Measurements from ENCODE around the gene MED10.

Gene MED10

DNA sequence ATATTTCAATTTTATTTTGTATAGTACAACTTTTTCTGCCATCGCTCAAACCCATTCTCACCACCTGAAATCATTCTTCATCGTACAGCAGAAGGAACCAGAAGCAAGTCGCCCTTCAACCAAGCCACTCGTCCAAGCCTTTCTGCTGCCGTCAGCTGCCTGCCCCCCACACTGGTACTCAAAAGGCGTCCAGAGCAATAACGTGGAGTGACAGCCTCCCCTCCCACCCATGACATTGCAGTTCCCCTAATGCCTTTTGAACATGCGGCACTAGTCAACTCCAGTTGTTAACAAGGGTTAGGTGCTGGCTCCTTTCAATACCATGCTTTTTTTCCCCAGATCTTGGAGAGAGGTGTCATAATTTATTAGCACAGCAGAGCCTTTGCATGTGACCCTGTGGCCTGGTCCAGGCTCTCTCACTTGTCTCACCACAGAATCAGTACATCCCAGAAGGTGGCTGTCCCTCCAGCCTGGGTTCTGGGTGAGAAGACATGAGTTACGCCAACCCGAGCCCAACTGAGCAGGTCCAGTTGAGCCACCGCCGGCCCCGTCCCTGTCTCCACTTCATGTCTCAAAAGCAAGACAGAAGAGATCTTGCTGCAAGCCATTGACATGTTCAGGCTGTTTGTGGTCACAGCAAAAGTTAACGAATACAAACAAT lies 20.4 kb upstream of the MED10 start:
- no peak for DNase-seq

DNA sequence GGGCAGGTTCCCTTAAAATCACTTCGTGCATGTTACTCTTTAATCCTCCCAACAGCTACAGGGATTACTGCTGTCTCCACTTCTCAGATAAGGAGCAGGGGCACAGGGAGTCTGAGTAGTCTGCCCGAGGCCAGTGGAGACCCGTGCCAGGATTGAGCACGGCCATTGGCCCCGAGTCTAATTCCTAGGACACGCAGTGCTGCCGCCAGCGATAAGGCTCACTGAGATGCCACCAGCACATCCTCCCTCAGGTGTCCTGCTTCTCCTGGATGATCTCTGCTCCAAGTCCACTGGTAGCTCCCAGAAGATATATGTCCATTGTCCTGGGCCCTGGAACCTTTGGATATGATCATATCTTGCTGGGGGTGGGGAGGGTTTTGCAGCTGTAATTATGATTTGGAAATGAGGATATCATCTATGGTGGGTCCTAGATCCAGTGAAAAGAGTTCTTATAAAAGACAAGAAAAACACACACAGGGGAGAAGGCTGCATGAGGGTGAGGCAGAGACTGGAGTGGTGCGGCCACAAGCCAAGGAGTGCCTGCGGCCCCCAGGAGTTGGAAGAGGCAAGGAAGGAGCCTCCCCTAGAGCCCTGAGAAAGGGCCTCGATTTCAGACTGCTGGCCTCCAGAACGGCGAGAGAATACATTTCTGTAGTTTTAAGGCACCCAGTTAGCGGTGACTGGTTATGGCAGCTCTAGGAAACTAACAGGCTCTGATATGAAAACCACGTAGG lies 19.4 kb upstream of the MED10 start:
- DNase-seq = no peak

DNA sequence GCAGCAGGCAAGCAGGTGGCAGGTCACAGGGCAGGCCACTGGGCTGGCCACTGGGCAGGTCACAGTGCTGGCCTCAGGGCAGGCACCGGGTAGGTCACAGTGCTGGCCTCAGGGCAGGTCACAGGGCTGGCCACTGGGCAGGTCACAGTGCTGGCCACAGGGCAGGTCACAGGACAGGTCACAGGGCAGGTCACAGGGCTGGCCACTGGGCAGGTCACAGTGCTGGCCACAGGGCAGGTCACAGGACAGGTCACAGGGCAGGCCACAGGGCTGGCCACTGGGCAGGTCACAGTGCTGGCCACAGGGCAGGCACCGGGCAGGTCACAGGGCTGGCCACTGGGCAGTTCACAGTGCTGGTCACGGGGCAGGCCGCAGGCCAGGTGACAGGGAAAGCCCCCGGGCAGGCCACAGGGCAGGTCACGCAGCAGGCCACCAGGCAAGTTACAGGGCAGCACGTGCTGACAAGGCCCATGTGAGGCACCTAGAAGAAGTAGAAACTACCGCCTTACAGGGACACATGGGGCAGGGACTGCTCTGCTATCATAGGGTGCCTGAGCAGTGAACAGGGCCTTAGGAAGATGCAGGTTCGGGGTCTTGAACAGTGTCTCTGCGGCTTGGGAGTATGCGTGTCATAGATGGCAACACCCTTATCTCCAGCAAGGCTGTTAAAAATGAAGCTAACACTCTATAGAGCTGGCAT lies 18.6 kb upstream of the MED10 start:
- DNase-seq = no peak

DNA sequence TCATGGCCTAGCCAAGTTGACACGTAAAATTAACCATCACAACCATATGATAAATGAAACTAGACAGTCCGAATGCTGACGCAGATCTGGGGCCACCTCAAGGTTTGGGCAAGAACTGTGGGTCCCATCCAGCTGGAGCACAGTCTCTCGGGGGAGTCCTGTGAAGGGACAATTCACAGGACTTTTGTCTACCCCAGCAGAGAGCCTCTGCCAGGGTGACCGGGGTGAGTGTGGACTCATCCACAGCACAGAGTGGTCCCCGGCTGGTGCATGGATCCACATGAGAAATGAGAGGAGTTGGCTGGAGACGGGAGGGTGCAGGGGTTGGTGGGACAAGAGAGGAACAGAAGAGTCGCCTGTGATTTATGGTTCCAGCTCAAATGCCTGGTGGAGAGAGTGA lies 17.7 kb upstream of the MED10 start:
- DNase-seq = no peak

DNA sequence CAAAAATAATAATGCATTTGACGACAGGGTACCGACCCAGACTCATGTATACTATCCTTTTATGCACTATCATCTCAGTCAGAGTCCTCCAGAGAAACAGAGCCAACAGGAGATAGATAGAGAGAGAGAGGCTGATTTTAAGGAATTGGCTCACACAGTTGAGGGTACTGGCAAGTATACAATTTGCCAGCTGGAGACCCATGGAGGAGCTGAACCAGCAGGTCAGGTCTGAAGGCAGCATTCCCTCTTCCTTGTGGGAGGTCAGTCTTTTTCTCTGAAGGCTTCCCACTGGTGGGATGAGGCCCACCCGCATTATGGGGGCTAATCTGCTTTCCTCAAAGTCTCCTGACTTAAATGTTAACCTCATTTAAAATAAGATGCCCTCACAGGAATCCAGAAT lies 17.3 kb upstream of the MED10 start:
- DNase-seq = no peak

DNA sequence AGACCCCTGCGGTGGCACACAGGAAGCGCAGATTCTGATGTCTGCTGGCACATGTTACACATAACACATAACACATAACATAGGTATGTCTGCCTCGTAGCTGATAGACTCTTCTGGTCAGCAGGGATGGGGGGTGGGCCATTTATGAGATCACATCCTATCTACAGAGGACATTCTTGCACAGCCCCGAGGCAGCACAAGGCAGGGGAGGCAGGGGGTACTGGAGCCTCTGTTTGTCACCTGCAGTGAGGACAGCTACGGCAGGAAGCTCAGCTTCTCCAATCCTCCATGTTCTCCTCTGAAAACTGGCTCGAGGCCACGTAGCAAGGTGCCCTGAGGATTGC lies 16.7 kb upstream of the MED10 start:
- DNase-seq = no peak

DNA sequence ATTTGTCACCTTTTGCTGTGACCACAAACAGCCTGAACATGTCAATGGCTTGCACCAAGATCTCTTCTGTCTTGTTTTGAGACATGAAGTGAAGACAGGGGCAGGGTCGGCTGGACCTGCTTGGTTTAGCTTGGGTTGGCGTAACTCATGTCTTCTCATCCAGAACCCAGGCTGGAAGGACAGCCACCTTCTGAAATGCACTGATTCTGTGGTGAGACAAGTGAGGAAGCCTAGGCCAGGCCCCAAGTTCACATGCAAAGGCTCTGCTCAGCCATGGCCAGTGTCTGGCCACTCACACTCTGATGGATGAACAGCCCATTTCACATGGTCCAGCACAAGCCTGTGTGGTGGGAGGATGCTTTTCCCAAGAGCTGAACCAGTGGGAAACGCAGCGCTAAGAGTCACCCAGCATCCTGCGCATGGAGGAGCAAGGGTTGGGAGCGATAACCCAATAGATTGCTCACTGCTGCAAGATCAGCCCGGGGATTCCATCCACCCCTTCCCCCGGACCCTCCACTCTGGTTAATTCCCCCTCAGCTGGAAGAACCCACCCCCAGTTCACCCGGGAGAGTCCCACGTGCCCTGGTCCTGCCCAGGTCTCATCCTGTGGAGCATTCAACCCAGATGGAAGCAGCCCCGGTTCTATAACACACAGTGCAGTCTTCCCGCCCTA lies 16.2 kb upstream of the MED10 start:
- no peak for DNase-seq

DNA sequence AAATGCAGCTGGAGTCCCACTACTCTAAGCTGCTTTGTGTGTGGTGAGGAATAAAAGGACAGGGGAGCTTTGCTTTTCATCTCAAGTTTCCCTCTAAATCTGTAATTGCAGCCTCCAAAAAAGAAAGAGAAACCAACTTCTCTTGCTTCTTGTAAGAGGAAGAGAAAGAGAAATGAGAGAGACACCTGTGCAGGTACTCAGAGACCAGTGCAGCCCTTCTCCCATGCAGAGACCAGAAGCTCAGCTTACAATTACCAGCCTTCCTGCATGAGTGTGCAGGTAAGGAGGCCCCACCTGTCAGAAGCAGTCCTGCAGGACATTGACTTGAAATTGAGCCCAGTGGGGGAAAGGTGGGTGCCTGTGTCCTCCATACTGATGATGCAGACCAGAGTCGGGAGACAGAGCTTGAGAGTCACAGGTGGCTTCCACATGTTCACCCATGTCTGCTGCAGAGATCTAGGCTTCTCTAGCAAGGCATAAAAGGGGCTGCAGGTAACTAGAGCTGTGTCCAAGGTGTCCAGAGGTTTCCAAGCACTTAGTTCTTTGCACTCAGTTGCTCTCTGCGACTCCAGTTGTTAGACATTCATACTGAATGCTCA lies 15.3 kb upstream of the MED10 start:
- peak; percentile 2 for DNase-seq

DNA sequence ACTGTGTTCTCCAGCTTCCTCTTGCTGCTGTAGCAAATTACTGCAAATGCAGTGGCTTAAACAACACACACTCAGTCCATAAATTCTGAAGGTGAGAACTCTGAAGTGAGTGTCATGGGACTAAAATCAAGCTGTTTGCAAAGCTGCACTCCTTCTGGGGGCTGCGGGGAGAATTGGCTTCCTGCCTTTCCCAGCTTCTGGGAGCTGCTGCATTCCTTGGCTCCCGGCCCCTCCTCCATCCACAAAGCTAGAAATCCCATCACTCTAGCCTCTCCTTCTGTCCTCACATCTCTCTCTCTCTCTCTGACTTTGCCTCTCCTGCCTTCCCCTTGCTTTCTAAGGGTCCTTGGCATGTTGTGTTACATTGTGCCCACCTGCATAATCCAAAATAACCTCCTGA lies 14.2 kb upstream of the MED10 start:
- no peak for DNase-seq

DNA sequence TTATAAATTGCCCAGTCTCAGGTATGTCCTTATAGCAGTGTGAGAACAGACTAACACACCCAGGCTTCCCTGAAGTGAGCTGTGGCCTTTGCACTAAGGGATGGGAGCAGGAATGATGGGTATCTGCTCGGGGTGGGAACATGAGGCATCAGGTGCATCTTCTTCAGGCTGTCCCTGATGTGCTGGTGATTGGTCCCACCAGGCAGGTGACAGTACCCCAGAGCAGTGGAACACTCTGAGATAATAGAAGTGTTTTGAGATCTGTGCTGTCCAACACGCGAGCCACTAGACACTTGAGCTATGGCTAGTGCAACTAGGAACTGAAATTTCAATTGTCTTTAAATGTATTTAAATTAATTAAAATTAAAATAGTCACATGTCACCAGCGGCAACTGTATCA lies 12.8 kb upstream of the MED10 start:
- DNase-seq = no peak

DNA sequence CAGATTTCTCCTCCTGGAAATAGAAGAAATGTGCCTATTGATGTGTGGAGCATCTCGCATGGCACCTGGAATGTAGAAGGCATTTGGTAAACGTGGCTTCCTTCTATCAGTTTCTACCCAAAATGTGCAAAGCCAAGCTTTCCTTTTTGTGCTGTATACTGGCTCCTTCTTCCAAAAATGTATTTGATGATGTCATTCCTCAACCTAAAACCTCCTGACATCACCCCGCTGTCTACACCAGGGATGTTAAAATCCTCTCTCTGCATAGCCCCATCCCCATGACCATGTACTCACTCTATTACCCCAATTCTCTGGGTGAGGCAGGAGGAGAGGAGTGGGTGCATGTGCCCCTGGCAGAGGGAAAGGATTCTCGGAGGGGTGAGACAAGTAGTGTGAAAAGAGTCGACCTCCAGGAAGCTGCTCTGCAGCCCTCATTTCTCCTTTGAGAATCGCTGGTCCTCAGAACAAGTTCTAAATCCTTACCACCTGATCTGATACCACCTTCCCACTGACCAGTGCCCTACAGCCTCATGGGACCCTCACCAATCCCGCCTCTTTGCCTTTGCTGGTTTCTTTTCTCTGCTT lies 11.7 kb upstream of the MED10 start:
- no peak for DNase-seq

DNA sequence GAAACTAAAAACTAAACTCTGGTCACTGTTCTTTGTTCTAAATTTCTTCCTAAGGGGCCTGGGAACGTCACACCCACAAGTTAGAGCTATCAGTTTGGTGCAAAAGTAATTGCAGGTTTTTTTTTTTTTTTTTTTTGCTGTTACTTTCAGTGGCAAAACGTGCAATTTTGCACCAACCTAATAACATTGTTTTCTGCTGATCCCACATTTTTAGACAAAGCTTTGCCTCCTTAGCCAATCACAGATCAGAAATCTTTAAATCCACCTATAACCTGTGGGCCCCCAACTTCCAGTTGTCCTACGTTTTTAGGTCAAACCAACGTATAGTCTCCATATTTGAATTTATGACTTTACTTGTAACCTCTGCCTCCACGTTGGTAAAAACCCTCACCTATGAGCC lies 11.1 kb upstream of the MED10 start:
- no peak for DNase-seq

DNA sequence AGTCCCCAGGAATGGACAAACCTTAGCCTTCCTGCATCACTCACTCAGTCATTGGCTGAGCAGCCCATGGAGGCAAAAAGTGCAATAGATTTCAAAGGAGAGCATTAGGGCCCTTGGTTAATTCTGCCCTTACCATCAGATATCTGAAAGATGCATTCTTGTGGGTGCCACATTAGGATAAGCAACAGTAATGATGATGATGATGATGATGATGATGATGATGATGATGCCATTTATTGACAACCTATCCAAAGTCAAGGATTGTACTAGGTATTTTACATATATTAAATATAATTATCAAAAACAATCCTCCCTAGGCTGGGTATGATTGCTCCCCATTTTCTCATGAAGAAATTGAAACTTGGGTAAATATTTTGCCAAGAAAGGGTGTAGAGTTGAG lies 9.6 kb upstream of the MED10 start:
- no peak for DNase-seq

DNA sequence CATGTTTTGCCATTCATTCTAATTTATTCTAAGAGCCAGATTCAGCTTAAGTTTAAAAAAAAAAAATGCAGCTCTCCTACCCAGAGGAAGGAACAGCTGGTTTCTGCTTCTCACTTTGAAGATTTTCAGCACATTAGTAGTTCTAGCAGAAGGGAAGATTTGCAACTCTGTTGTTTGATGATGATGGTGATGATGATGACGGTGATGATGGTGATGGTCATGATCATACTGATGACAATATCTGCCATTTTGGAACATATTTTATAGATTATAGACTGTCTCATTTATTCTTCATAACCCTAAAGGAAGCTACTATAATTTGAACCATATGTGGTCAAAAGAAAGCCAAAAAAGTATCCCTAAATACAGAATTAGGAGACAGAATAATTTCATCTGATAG lies 7.9 kb upstream of the MED10 start:
- DNase-seq = peak; percentile 1

DNA sequence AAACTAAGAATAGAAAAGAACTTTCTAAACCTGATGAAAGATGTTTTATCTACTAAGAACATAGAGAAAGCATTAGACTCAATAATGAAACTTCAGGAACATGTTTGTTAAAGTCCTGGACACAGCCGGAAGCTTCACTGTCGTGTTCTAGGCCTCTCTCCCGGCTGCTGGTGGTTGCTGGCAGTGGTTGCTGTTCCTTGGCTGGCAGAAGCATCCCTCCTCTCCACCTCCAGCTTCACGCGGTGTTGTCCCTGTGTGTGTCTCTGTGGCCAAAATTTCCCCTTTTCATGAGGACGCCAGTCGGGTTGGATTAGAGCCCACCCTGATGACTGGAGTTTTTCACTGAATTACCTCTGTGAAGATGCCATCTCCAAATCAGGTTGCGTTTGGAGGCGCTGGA lies 6.5 kb upstream of the MED10 start:
- no peak for DNase-seq

DNA sequence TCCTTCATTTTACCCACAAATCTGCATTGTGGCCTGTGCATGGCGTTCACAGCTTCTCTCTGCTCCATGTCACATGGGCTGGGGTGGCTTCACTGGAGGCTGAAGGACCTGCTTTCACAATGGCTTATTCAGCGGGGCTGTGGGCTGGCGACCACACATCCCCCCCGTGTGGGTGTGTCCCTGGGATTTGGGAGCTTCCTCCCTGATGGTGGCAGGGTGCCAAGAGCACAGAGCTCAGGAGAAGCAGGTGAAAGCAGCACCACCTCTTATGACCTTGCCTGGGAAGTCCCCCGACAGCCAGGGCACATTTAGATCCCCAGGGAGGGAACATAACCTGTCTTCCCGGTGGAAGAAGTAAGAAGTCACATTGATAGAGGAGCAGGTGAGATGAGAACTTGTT lies 5.0 kb upstream of the MED10 start:
- DNase-seq = peak; percentile 12

DNA sequence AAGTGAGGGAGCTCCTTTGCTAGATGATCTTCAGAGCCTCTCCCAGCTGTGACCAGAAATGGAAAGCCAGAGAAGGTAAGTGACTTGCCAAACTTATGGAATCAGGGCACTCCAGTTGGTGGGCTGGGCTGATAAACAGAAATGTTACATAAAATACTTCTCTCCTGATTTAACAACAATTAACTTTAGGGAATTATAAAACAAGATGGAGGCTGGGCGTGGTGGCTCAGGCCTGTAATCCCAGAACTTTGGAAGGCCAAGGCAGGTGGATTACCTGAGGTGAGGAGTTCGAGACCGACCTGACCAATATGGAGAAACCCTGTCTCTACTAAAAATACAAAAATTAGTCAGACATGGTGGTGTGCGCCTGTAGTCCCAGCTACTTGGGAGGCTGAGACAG lies 899 bp upstream of the MED10 start:
- no peak for DNase-seq

DNA sequence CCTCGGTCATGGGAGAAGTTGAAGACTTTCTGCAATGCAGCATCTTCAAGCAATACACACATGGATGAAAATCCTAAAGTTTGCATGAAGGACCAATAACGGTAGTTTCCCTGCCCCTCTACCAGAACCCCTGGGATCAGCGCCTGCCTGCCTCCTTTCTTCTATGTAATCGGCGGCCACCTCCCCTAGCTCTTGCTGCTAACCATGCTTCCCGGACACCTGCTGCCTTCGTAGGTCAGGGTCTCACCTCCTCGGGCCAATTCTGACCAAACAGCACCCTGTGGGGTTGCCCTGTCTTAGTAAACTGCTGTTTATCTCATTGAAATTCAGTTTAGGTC lies 388 bp upstream of the MED10 start:
- DNase-seq = no peak

DNA sequence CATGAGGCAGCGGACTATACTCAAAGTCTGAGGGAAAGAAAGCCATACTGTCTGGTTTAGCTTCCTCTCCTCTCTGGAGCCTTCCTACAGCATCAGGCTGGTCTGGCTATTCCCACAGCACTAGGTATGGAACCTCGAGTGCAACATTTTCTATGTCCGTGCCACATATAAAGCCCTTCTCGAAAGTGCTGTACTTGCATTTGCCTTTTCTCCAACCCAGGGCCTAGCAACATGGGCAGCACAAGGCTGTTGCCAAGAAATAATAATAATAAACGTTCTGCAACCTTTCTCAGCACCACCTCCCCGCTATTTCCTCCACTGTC lies 804 bp downstream of the MED10 start:
- peak; percentile 24 for DNase-seq

DNA sequence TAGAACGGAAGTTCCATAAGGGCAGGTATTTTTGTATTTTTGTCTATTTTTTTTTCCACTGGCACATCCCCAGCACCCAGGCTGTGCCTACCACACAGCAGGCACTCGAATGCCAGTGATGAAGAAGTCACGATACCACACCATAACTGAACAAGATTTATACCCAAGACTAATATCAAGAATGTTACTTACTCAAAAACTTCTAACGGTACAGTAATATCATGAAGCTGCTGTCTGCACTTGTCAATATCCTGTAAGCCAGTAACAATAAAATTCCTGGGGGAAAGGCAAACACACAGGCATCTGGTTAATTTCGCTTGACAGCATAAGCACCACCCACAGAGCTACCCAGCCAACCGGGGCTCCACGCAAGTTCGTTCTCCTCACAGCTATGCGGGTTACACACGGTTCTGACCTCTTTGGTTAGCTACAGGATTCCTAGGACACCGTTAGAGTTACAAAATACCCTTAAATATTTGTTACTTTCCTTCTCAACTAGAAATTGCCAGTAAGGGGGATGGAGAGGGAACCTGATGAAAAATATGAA lies 1.3 kb downstream of the MED10 start:
- no peak for DNase-seq

DNA sequence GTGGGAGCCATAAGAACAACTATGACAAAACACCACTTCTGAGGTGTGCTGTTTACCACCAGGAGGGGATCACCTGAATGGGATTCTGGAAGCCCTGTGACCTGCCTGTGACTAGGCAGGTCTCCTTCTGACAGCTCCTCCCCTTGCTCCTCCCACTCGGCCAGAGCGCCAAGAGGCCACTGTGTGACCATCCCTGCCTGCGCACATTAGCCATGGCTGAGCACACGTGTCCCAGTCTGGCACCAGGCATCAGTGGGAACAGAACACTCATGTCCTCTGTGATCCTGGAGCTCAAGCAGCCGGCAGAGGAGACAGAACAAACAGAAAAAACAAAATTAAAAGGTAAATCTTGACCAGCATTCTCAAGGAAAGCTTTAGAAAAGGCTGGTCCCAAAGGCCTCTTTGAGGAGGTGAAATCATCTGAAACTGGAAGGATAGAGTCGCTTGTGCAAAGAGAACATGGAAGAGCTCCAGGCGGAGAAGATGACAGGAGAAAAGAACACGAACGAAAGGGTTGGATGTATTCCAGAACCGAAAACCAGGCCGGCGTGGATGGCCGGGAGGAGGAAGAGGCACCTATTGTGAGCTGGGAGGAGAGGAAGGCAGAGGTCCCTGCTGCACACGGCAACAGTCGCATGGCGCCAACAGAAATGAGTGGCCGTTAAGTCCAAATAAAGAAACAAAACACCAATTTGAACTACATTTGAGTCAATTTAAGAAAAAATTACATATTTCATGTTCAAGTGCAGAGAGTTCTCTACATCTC lies 5.1 kb downstream of the MED10 start:
- no peak for DNase-seq

All from OCI-M1 (cell line).